Neural cell (in vitro differentiated cells): ENCODE measurements around the gene GABRB1. TPM values are rescaled to one million over a fixed set of nuclear protein-coding genes. Genes with fewer than 3 reads are reported as not detected.
A peak's percentile ranks its signal among the peaks of the same experiment; 100 is the strongest.

Experiments
- H2AFZ ChIP-seq: fragments of 200-600, 300-800 bp; sonication (generic), shearing (Covaris generic); 2 replicates; pipeline ENCODE4 v1.6.0; 2014; ENCODE audit warnings: low read depth, mild to moderate bottlenecking, antibody characterized with exemption, low read length, moderate library complexity
- H3F3A ChIP-seq: fragments of 200-600 bp; shearing (Covaris generic); 2 replicates; pipeline ENCODE4 v1.6.1; 2016; ENCODE audit warnings: mild to moderate bottlenecking, moderate library complexity, mixed read lengths, antibody characterized with exemption, low read length; ENCODE audit not compliant: insufficient read depth, poor library complexity, severe bottlenecking
- H3K27ac ChIP-seq: fragments of 200-600, 300-800 bp; sonication (generic), shearing (Covaris generic); 2 replicates; pipeline ENCODE4 v1.5.1; 2014; ENCODE audit warnings: mild to moderate bottlenecking, low read length, moderate library complexity
- H3K27me3 ChIP-seq: fragments of 300-800, 200-600 bp; sonication (generic), shearing (Covaris generic); 2 replicates; pipeline ENCODE4 v1.6.0; 2014; ENCODE audit warnings: mild to moderate bottlenecking, low read depth, low read length, moderate library complexity; ENCODE audit not compliant: insufficient read depth
- H3K36me3 ChIP-seq: fragments of 300-800, 200-600 bp; sonication (generic), shearing (Covaris generic); 2 replicates; pipeline ENCODE4 v1.5.1; 2014; ENCODE audit warnings: mild to moderate bottlenecking, antibody characterized with exemption, low read length, moderate library complexity; ENCODE audit not compliant: insufficient read depth
- H3K4me2 ChIP-seq: fragments of 300-800, 200-600 bp; sonication (generic), shearing (Covaris generic); 2 replicates; pipeline ENCODE4 v1.6.0; 2014; ENCODE audit warnings: mild to moderate bottlenecking, low read length
- H3K4me3 ChIP-seq: fragments of 300-800, 200-600 bp; sonication (generic), shearing (Covaris generic); 2 replicates; pipeline ENCODE4 v1.5.1; 2014; ENCODE audit warnings: mild to moderate bottlenecking, low read length, moderate library complexity
- H3K79me2 ChIP-seq: fragments of 200-600 bp; shearing (Covaris generic); replicated peaks from 2 replicates; pipeline ENCODE4 v1.6.0; 2014; ENCODE audit warnings: mild to moderate bottlenecking, low read length, moderate library complexity; ENCODE audit not compliant: insufficient read depth
- H3K9ac ChIP-seq: fragments of 300-800, 200-600 bp; sonication (generic), shearing (Covaris generic); 2 replicates; pipeline ENCODE4 v1.6.1; 2016; ENCODE audit warnings: mild to moderate bottlenecking, low read length, mixed read lengths
- H3K9me2 ChIP-seq: fragments of 200-600 bp; shearing (Covaris generic); 2 replicates; pipeline ENCODE4 v1.6.1; 2016; ENCODE audit warnings: mild to moderate bottlenecking, low read length, mixed read lengths; ENCODE audit not compliant: insufficient read depth
- H3K9me3 ChIP-seq: fragments of 200-600, 300-800 bp; sonication (generic), shearing (Covaris generic); 2 replicates; pipeline ENCODE4 v1.6.1; 2016; ENCODE audit warnings: mild to moderate bottlenecking, mixed run types, low read length, moderate library complexity, mixed read lengths
- H4K20me1 ChIP-seq: fragments of 200-600 bp; shearing (Covaris generic); 2 replicates; pipeline ENCODE4 v1.6.1; 2016; ENCODE audit warnings: mild to moderate bottlenecking, mixed run types; ENCODE audit not compliant: insufficient read depth
- CTCF ChIP-seq: fragments of 450-650 bp; IDR thresholded peaks from 2 replicates; pipeline ENCODE4 v1.5.1; 2014; ENCODE audit warnings: antibody characterized with exemption, mild to moderate bottlenecking, moderate library complexity; ENCODE audit not compliant: poor library complexity, severe bottlenecking
- EP300 ChIP-seq: fragments of 450-650 bp; conservative IDR thresholded peaks from 2 replicates; pipeline ENCODE4 v1.6.1; 2014; ENCODE audit warnings: antibody characterized with exemption, mild to moderate bottlenecking, moderate library complexity; ENCODE audit not compliant: poor library complexity, severe bottlenecking
- EZH2 ChIP-seq: fragments of 200-600, 300-800 bp; shearing (Covaris generic), sonication (generic); IDR thresholded peaks from 2 replicates; pipeline ENCODE4 v1.6.1; 2014; ENCODE audit warnings: antibody characterized with exemption, low read length, borderline replicate concordance, mild to moderate bottlenecking; ENCODE audit not compliant: insufficient read depth, poor library complexity, severe bottlenecking
- MXI1 ChIP-seq: fragments of 450-650 bp; conservative IDR thresholded peaks from 2 replicates; pipeline ENCODE4 v1.6.1; 2014; ENCODE audit warnings: antibody characterized with exemption, mild to moderate bottlenecking; ENCODE audit not compliant: poor library complexity, severe bottlenecking
- POLR2AphosphoS5 ChIP-seq: IDR thresholded peaks from 2 replicates; pipeline ENCODE4 v1.6.1; 2012
- RAD21 ChIP-seq: fragments of 450-650 bp; conservative IDR thresholded peaks from 2 replicates; pipeline ENCODE4 v1.6.1; 2014; ENCODE audit warnings: antibody characterized with exemption, mild to moderate bottlenecking, moderate library complexity
- REST ChIP-seq: IDR thresholded peaks from 2 replicates; pipeline ENCODE4 v1.6.1; 2012; ENCODE audit warnings: borderline replicate concordance
- SMC3 ChIP-seq: fragments of 450-650 bp; conservative IDR thresholded peaks from 2 replicates; pipeline ENCODE4 v1.6.1; 2014; ENCODE audit warnings: antibody characterized with exemption, mild to moderate bottlenecking, moderate library complexity; ENCODE audit not compliant: poor library complexity
- TAF1 ChIP-seq: IDR thresholded peaks from 2 replicates; pipeline ENCODE4 v1.6.1; 2012; ENCODE audit warnings: low read depth
- polyA plus RNA-seq: library from polyadenylated mRNA; depleted of rRNA; stranded (reverse); fragments of >200 nt; gene quantifications from 2 replicates; pipeline ENCODE4 v1.2.3, GENCODE V29; 2014

Gene GABRB1
- polyA plus RNA-seq, 1 donor from 2014 or later = 1.0 TPM

- Histone ChIP-seq H4K20me1 (no peaks in the 10 kb centered on the region), H3K36me3 (no peaks in the 10 kb centered on the region), H3K9ac (no peak overlapping the region), H3K9me2 (no peaks in the 10 kb centered on the region), H3F3A (no peaks in the 10 kb centered on the region), H3K79me2 (no peaks in the 10 kb centered on the region), H3K4me2 (peak overlapping the region; percentile 43), H3K4me3 (peak overlapping the region; percentile 14), H3K27me3 (no peaks in the 10 kb centered on the region), H3K9me3 (no peaks in the 10 kb centered on the region), H3K27ac (no peak overlapping the region), H2AFZ (no peak overlapping the region)
- TF ChIP-seq SMC3 (no peak), RAD21 (no peak), POLR2AphosphoS5 (no peak), EP300 (no peak), EZH2 (no peak), MXI1 (no peak), REST (no peak), CTCF (no peak), TAF1 (no peak)
Measured at GRCh38 chr4:47145630-47146029, 114.3 kb downstream of the GABRB1 start.

- no peak overlapping the region for H3K9ac ChIP-seq
- no peak overlapping the region for H3K4me3 ChIP-seq
- no peaks in the 10 kb centered on the region for H4K20me1 ChIP-seq
- H3K27me3 ChIP-seq = no peaks in the 10 kb centered on the region
- H3K36me3 ChIP-seq = no peaks in the 10 kb centered on the region
- H3K4me2 ChIP-seq = no peak overlapping the region
- no peaks in the 10 kb centered on the region for H3F3A ChIP-seq
- H2AFZ ChIP-seq = no peak overlapping the region
- TF ChIP-seq RAD21 = peak; percentile 13
- no peak for TF ChIP-seq MXI1
- TF ChIP-seq REST = no peak
- TF ChIP-seq SMC3 = no peak
- no peak for TF ChIP-seq EP300
- no peak for TF ChIP-seq POLR2AphosphoS5
- no peak for TF ChIP-seq CTCF
- H3K27ac ChIP-seq = no peak overlapping the region
- no peaks in the 10 kb centered on the region for H3K9me3 ChIP-seq
- H3K9me2 ChIP-seq = no peaks in the 10 kb centered on the region
- no peaks in the 10 kb centered on the region for H3K79me2 ChIP-seq
Measured at GRCh38 chr4:47154816-47155370, 123.5 kb downstream of the GABRB1 start.
